T-cell (primary cell): Measurements from ENCODE around the gene RHOD. TPM values are rescaled to one million over a fixed set of nuclear protein-coding genes. Genes with fewer than 3 reads are reported as not detected.

Experiments used
- ATAC-seq, 4 experiments: fragments of 200-7000 bp in 3 of 4; fragments of 150-1000 bp in 1 of 4; cut with Tn5 transposase; replicated peaks in 1 of 4; 1 replicate in 3 of 4; 2 replicates in 1 of 4; pipeline ENCODE4 v1.10.0; 2021; ENCODE audit warnings: moderate library complexity in 3 of 4, mild to moderate bottlenecking in 2 of 4, moderate number of reproducible peaks in 1 of 4
- CTCF ChIA-PET, 2 donors: fragments of 300-600 bp; sonication (Branson Sonifier 250); formaldehyde crosslinking; loops; one replicate each; lab custom pipeline; 2022; ENCODE audit warnings: antibody characterized with exemption in 2 of 2; lab: Charles Lee
- POLR2A ChIA-PET, 2 donors: fragments of 300-600 bp; sonication (Branson Sonifier 250); formaldehyde crosslinking; loops; one replicate each; lab custom pipeline; 2022; ENCODE audit warnings: antibody characterized with exemption in 2 of 2; lab: Charles Lee
- DNase-seq, 35 experiments: peaks; one replicate each; pipeline versions ENCODE4 v3.0.0 to v3.0.0-alpha.2; 2013 to 2023
- H3K27ac ChIP-seq: one replicate; pipeline ENCODE4 v1.5.1; 2013; ENCODE audit warnings: low read length
- H3K27me3 ChIP-seq, 2 experiments: replicated peaks in 1 of 2; 1 replicate in 1 of 2; 2 replicates in 1 of 2; pipeline versions ENCODE4 v1.6.1 to v1.7.0; 2013; ENCODE audit warnings: low read length in 1 of 2, mixed read lengths in 1 of 2; ENCODE audit not compliant: control insufficient read depth in 2 of 2, insufficient read depth in 2 of 2; ENCODE audit errors: extremely low read depth in 1 of 2
- H3K36me3 ChIP-seq, 2 donors: 1 replicate in 1 of 2; 2 replicates in 1 of 2; pipeline versions ENCODE4 v1.6.1 to v1.7.0; 2013; ENCODE audit warnings: low read length in 1 of 2; ENCODE audit not compliant: control insufficient read depth in 2 of 2, insufficient read depth in 1 of 2; ENCODE audit errors: extremely low read depth in 1 of 2
- H3K4me1 ChIP-seq, 2 experiments: 1 replicate in 1 of 2; 2 replicates in 1 of 2; pipeline versions ENCODE4 v1.6.1 to v1.7.0; 2013; ENCODE audit warnings: low read length in 2 of 2, mixed read lengths in 1 of 2; ENCODE audit not compliant: insufficient read depth in 2 of 2, control insufficient read depth in 1 of 2; ENCODE audit errors: extremely low read depth in 1 of 2
- H3K4me3 ChIP-seq, 2 donors: 1 replicate in 1 of 2; 2 replicates in 1 of 2; pipeline versions ENCODE4 v1.5.1 to v1.7.0; 2013; ENCODE audit warnings: mild to moderate bottlenecking in 2 of 2, low read length in 1 of 2, moderate library complexity in 1 of 2; ENCODE audit not compliant: control insufficient read depth in 1 of 2; ENCODE audit errors: extremely low read depth in 1 of 2
- H3K9me3 ChIP-seq: 2 replicates; pipeline ENCODE4 v1.7.0; 2013
- H3K27ac Mint-ChIP-seq, 2 donors: one replicate each; pipeline ENCODE4 v1.8.0; 2020 to 2021; ENCODE audit warnings: mild to moderate bottlenecking in 2 of 2, mixed read lengths in 2 of 2
- H3K27me3 Mint-ChIP-seq, 2 donors: one replicate each; pipeline ENCODE4 v1.8.0; 2021 to 2022; ENCODE audit warnings: mixed read lengths in 2 of 2
- H3K36me3 Mint-ChIP-seq: one replicate; pipeline ENCODE4 v1.8.0; 2021; ENCODE audit warnings: mixed read lengths
- H3K4me1 Mint-ChIP-seq, 3 donors: one replicate each; pipeline ENCODE4 v1.8.0; 2020 to 2022; ENCODE audit warnings: mixed read lengths in 3 of 3, mild to moderate bottlenecking in 1 of 3
- H3K4me3 Mint-ChIP-seq, 3 donors: one replicate each; pipeline ENCODE4 v1.8.0; 2020 to 2022; ENCODE audit warnings: mild to moderate bottlenecking in 3 of 3, mixed read lengths in 3 of 3, moderate library complexity in 3 of 3
- H3K9me3 Mint-ChIP-seq, 3 donors: one replicate each; pipeline ENCODE4 v1.8.0; 2020 to 2022; ENCODE audit warnings: mixed read lengths in 3 of 3
- WGBS: methylation state at CpG from one replicate; pipeline ENCODE4 v1.1.5; 2013; ENCODE audit warnings: missing lambda C conversion rate; ENCODE audit not compliant: insufficient coverage; 5-methylcytosine and 5-hydroxymethylcytosine counted together
- total RNA-seq, 35 experiments: library from RNA in 6 of 35; stranded (reverse) in 6 of 35; fragments of 120-200 nt in 1 of 35; gene quantifications; one replicate each; pipeline versions ENCODE4 v1.2.1 to v1.2.4 and lab custom pipeline; 2013 to 2026

Gene RHOD
- total RNA-seq, 5 donors from 2014 or later (not counting 1 experiment from before 2014, with no cell fraction given), result 0.59 to 0.88 (median 0.66) TPM; not detected in 2

DNA sequence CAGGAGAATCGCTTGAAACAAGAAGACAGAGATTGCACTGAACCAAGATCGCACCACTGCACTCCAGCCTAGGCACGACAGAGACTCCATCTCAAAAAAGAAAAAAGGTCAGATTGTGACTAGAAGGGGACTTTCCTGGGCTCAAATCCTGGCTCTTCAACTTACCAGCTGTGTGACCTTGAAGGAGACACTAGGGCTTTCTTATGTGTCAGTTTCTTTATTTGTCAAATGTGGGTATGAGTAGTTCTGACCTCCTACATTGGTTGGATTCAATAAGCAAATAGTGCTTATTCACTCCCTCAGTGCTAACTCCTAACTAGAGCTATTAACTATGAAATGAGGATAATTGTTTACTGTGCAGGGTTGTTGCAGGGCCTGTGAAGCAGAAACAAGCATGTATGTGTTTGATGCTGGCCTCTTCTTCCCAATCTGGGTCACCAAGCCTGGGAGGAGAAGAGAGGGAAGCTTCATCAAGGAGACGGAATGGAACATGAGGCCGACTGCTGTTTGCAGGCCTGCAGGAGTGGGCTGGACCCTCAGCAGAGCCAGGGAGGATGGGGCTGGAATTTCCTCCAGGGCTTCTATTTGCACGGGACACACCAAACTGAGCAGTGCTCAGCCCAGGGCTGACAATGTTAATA lies 22.5 kb downstream of the RHOD start:
- Mint-ChIP-seq H3K36me3 (no peaks in the 10 kb centered on the region), H3K27me3 (peaks cover 0 to 9% of the 10 kb centered on the region in 2 donors), H3K9me3 (no peaks in the 10 kb centered on the region), H3K27ac (no peak overlapping the region), H3K4me3 (no peak overlapping the region), H3K4me1 (peaks cover 7 to 12% (median 12%) of the 10 kb centered on the region in 3 donors)
- POLR2A ChIA-PET, result no interaction called here
- Histone ChIP-seq H3K27me3 (peaks cover 0 to 24% of the 10 kb centered on the region in 2 experiments), H3K36me3 (no peaks in the 10 kb centered on the region), H3K4me1 (peaks cover 3 to 16% of the 10 kb centered on the region in 2 experiments), H3K4me3 (no peak overlapping the region), H3K9me3 (no peaks in the 10 kb centered on the region), H3K27ac (no peak overlapping the region)
- ATAC-seq, result no peak
- CTCF ChIA-PET, result interaction anchor here in 1 of 2 donors (0.6 to 0.7 kb wide), 2 partner anchors 120 to 151 kb away, joined by 3 to 4 read pairs; no protein-coding TSS in a partner anchor
- no peak for DNase-seq
- WGBS, result 60% methylated on average over 2 of the region's 6 CpGs

DNA sequence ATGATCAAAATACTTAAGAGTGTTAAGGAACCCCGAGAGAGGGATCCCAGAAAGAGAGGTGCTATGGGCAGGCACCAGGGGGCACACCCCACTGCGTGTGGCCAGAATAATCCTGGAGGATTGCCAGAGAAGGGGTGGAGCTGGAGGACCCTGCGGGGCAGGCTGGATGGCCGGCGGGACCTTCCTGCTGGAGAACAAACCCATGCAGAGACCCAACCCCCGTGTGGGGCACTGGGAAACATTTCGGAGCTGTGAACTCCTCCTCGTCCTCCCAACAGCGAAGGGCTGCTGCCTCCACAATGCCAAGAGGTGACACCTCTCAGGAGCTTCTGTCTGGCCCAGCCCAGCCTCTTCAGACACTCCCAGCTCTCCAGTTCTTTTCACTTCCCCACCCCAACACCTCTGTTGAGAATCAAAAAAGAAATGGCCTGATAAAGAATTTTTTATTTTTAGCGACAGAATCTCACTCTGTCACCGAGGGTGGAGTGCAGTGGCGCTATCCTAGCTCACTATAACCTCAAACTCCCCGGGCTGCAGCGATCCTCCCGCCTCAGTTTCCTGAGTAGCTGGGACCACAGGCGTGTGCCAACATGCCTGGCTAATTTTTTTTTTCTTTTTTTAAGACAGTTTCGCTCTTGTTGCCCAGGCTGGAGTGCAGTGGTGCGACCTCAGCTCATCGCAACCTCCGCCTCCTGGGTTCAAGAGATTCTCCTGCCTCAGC lies 25.6 kb downstream of the RHOD start:
- CTCF ChIA-PET, result interaction anchor here (0.7 to 1.1 kb wide), 4 partner anchors 67 to 88 kb away, joined by 3 read pairs; no protein-coding TSS in a partner anchor
- Mint-ChIP-seq H3K9me3 (no peaks in the 10 kb centered on the region), H3K4me1 (peaks cover 7 to 12% (median 12%) of the 10 kb centered on the region in 3 donors), H3K27ac (no peak overlapping the region), H3K36me3 (no peaks in the 10 kb centered on the region), H3K4me3 (peak overlapping the region in 1 of 3 donors; percentile 60), H3K27me3 (peaks cover 0 to 6% of the 10 kb centered on the region in 2 donors)
- no peaks in the 10 kb centered on the region for H3K9me3 ChIP-seq
- peaks cover 3 to 16% of the 10 kb centered on the region in 2 experiments for H3K4me1 ChIP-seq
- ATAC-seq, result peak in 3 of 4 experiments; percentile 17 to 42 (median 17)
- no peaks in the 10 kb centered on the region for H3K36me3 ChIP-seq
- peak in 2 of 35 experiments; percentile 12 to 31 for DNase-seq
- 28% methylated on average over 14 of the region's 20 CpGs for WGBS
- peak overlapping the region in 1 of 2 donors; percentile 10 for H3K4me3 ChIP-seq
- POLR2A ChIA-PET, result no interaction called here
- peaks cover 0 to 24% of the 10 kb centered on the region in 2 experiments for H3K27me3 ChIP-seq
- no peak overlapping the region for H3K27ac ChIP-seq

DNA sequence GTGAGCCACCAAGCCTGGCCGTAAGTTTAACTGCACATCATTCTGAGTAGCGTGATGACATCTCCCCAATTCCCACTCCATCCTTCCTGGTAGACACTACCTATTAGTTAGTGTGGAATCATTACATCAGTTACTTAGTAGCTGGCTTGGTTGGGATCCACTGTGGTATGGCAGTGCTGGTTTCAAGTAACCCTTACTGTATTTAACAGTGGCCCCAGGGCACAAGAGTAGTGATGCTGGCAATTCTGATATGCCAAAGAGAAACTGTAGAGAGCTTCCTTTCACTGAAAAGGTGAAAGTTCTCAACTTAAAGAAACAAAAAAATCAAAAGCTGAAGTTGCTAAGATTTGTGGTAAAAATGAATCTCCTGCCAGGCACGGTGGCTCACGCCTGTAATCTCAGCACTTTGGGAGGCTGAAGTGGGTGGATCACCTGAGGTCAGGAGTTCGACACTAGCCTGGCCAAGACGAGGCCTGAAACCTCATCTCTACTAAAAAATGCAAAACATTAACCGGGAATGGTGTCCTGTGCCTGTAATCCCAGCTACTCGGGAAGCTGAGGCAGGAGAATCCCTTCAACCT lies 27.2 kb downstream of the RHOD start:
- H3K4me1 Mint-ChIP-seq, result peaks cover 7 to 12% (median 12%) of the 10 kb centered on the region in 3 donors
- no peaks in the 10 kb centered on the region for H3K9me3 Mint-ChIP-seq
- no peak overlapping the region for H3K4me3 Mint-ChIP-seq
- Histone ChIP-seq H3K27me3 (peaks cover 0 to 21% of the 10 kb centered on the region in 2 experiments), H3K36me3 (no peaks in the 10 kb centered on the region), H3K9me3 (no peaks in the 10 kb centered on the region), H3K27ac (no peak overlapping the region), H3K4me3 (no peak overlapping the region), H3K4me1 (peaks cover 3 to 12% of the 10 kb centered on the region in 2 experiments)
- H3K27ac Mint-ChIP-seq, result no peak overlapping the region
- peaks cover 0 to 6% of the 10 kb centered on the region in 2 donors for H3K27me3 Mint-ChIP-seq
- H3K36me3 Mint-ChIP-seq, result no peaks in the 10 kb centered on the region
- ATAC-seq (no peak), DNase-seq (no peak)
- POLR2A ChIA-PET, result interaction anchor here in 1 of 2 donors (0.5 to 0.6 kb wide), 2 partner anchors 41 to 76 kb away, joined by 3 read pairs; no protein-coding TSS in a partner anchor
- 100% methylated on average over 2 of the region's 8 CpGs for WGBS
- CTCF ChIA-PET, result interaction anchor here (0.5 to 1.7 kb wide), 4 partner anchors 81 to 345 kb away, joined by 3 to 11 read pairs (median 5); no protein-coding TSS in a partner anchor

DNA sequence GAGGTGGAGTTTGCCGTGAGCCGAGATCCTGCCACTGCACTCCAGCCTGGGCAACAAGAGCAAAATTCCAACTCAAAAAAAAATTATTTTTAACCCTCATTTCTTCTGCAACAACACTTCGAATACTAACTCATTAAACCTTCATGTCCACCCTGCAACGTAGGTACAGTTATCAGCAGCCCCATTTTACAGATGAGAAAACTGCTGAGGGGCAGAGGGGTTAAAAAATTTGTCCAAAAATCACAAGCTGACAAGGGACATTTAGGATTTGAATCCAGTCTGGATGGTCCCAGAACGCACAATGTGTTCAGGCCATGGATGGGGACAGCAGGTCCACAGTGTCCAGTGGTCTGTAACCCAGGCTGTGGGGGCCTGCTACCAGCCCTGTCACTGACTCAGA lies 29.0 kb downstream of the RHOD start:
- Mint-ChIP-seq H3K27ac (no peak overlapping the region), H3K9me3 (no peaks in the 10 kb centered on the region), H3K27me3 (peaks cover 0 to 6% of the 10 kb centered on the region in 2 donors), H3K36me3 (no peaks in the 10 kb centered on the region), H3K4me1 (peaks cover 7 to 12% (median 12%) of the 10 kb centered on the region in 3 donors), H3K4me3 (no peak overlapping the region)
- Histone ChIP-seq H3K4me3 (no peak overlapping the region), H3K4me1 (peaks cover 3 to 12% of the 10 kb centered on the region in 2 experiments), H3K9me3 (no peaks in the 10 kb centered on the region), H3K27ac (no peak overlapping the region), H3K36me3 (no peaks in the 10 kb centered on the region), H3K27me3 (peaks cover 0 to 23% of the 10 kb centered on the region in 2 experiments)
- ATAC-seq (no peak), DNase-seq (no peak)
- WGBS, result 90% methylated on average over 3 of the region's 5 CpGs
- CTCF ChIA-PET, result no interaction called here
- POLR2A ChIA-PET, result no interaction called here

DNA sequence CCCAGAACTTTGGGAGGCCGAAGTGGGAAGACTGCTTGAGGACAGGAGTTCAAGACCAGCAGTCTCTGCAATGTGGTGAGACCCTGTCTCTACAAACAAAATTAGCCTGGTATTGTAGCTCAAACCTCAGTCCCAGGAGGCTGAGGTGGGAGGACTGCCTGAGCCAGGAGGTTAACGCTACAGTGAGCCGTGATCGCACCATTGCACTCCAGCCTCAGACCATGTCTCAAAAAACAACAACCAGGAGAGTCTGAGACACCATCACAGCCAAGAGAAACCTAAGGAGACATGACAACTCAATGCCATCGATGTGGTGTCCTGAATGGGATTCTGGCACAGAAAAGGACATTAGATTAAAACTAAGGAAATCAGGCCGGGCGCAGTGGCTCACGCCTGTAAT lies 34.1 kb downstream of the RHOD start:
- ChIA-PET POLR2A (no interaction called here), CTCF (no interaction called here)
- Mint-ChIP-seq H3K9me3 (no peaks in the 10 kb centered on the region), H3K4me3 (no peak overlapping the region), H3K4me1 (no peaks in the 10 kb centered on the region), H3K36me3 (no peaks in the 10 kb centered on the region), H3K27me3 (no peaks in the 10 kb centered on the region), H3K27ac (no peak overlapping the region)
- Histone ChIP-seq H3K36me3 (no peaks in the 10 kb centered on the region), H3K27ac (no peak overlapping the region), H3K9me3 (no peaks in the 10 kb centered on the region), H3K27me3 (peaks cover 0 to 11% of the 10 kb centered on the region in 2 experiments), H3K4me3 (no peak overlapping the region), H3K4me1 (no peaks in the 10 kb centered on the region)
- DNase-seq (no peak), ATAC-seq (no peak)
- WGBS, result 93% methylated on average over 8 of the region's 8 CpGs

DNA sequence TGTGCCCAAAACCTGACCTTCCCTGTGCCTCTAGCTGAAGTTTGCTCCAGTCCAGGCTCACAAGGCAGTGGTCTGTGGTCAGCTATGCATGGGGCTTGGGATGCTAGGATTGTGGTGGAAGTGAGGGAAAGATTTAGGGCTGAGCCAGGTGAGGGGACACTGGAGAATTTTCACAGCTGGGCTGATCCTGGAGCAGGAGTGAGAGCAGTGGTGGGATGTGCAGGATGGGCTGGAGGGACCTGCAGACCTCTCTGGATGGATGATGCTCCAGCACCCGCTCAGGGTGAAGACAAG lies 38.5 kb downstream of the RHOD start:
- Histone ChIP-seq H3K9me3 (no peaks in the 10 kb centered on the region), H3K27me3 (peaks cover 0 to 4% of the 10 kb centered on the region in 2 experiments), H3K36me3 (no peaks in the 10 kb centered on the region), H3K4me3 (no peak overlapping the region), H3K27ac (no peak overlapping the region), H3K4me1 (peaks cover 4% of the 10 kb centered on the region in 2 experiments)
- Mint-ChIP-seq H3K27ac (no peak overlapping the region), H3K27me3 (no peaks in the 10 kb centered on the region), H3K4me1 (peaks cover 5 to 9% (median 7%) of the 10 kb centered on the region in 3 donors), H3K4me3 (no peak overlapping the region), H3K9me3 (no peaks in the 10 kb centered on the region), H3K36me3 (no peaks in the 10 kb centered on the region)
- DNase-seq (no peak), ATAC-seq (no peak)
- no CpG with 5 or more reads among the region's 1 CpG for WGBS
- POLR2A ChIA-PET, result no interaction called here
- CTCF ChIA-PET, result interaction anchor here in 1 of 2 donors (0.6 kb wide), 1 partner anchor 63 kb away, joined by 3 read pairs; no protein-coding TSS in a partner anchor
